ENCODE data around the gene ADGRA1.

DNA sequence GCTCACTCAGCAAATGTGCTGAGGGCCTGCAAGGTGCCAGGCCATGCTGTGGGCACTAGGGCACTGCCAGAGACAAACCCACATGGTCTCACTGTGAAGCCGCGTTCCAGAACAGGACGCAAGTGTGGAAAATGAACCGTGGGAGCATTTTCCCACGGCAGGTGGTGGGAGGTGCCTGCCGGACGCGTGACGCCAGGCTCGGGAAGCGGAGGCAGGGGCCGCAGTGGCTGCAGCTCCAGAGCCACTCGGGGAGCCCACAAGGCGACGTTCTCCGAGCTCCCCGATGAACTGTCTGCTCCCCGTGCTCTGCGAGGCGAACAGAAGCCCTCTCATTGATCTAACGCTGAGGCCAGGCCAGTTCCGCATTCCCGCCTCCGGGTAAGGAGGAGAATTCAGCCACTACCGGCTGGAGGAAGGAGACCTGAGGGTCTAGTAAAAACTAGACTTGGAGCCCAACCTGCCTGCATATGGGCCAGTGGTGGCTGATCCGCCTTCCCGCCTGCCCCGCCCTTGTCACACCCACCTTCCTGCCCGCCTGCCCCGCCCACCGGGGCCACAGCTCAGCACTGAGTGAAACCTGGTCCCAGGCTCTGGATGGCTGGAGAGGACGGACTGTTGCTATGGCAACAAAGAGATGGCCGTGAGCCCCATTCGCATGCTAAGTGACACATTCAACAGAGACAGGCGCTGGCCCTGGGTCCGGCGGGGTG lies 13.1 kb downstream of the ADGRA1 start:
- TF ChIP-seq CHD4 (IDR thresholded peaks at IDR 0.05; ENCODE audit: borderline replicate concordance) (no peak), CHD2 (IDR thresholded peaks at IDR 0.05; ENCODE audit: low read length, partially characterized antibody) (no peak), BHLHE40 (IDR thresholded peaks at IDR 0.05; ENCODE audit: low read depth, low read length) (no peak), POLR2A (IDR thresholded peaks at IDR 0.05; ENCODE audit: low read length) (no peak), ZFP36 (IDR thresholded peaks at IDR 0.05; ENCODE audit: borderline replicate concordance, partially characterized antibody) (no peak), TP53 (CRISPR knock-in tag; IDR thresholded peaks at IDR 0.05) (no peak), KDM5A (IDR thresholded peaks at IDR 0.05) (no peak), HEYL (CRISPR knock-in tag; IDR thresholded peaks at IDR 0.05) (no peak), RCOR1 (IDR thresholded peaks at IDR 0.05; ENCODE audit: low read depth, low read length) (no peak), SMC3 (IDR thresholded peaks at IDR 0.05) (no peak)
- TF ChIP-seq, protein P1, sequence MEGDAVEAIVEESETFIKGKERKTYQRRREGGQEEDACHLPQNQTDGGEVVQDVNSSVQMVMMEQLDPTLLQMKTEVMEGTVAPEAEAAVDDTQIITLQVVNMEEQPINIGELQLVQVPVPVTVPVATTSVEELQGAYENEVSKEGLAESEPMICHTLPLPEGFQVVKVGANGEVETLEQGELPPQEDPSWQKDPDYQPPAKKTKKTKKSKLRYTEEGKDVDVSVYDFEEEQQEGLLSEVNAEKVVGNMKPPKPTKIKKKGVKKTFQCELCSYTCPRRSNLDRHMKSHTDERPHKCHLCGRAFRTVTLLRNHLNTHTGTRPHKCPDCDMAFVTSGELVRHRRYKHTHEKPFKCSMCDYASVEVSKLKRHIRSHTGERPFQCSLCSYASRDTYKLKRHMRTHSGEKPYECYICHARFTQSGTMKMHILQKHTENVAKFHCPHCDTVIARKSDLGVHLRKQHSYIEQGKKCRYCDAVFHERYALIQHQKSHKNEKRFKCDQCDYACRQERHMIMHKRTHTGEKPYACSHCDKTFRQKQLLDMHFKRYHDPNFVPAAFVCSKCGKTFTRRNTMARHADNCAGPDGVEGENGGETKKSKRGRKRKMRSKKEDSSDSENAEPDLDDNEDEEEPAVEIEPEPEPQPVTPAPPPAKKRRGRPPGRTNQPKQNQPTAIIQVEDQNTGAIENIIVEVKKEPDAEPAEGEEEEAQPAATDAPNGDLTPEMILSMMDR (IDR thresholded peaks at IDR 0.05), result no peak
- TF ChIP-seq, protein P2, sequence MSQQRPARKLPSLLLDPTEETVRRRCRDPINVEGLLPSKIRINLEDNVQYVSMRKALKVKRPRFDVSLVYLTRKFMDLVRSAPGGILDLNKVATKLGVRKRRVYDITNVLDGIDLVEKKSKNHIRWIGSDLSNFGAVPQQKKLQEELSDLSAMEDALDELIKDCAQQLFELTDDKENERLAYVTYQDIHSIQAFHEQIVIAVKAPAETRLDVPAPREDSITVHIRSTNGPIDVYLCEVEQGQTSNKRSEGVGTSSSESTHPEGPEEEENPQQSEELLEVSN (IDR thresholded peaks at IDR 0.05; ENCODE audit: borderline replicate concordance, low read depth), result no peak
- TF ChIP-seq, protein P3, sequence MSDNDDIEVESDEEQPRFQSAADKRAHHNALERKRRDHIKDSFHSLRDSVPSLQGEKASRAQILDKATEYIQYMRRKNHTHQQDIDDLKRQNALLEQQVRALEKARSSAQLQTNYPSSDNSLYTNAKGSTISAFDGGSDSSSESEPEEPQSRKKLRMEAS (IDR thresholded peaks at IDR 0.05), result no peak
